ENCODE data around the gene CCDC92B.
"Not testable (repeated sequence)": the region's sequence is repeated elsewhere in the genome, so short reads cannot be mapped to it uniquely, and the experiment has no call there.

Gene CCDC92B

GRCh38 chr17:2700030-2700490 lies 49.4 kb downstream of the CCDC92B start:
- Histone ChIP-seq H3K36me3 (replicated peaks) (peaks cover 56% of the 10 kb centered on the region), H3K4me3 (ENCODE audit: low read depth, low read length) (no peak overlapping the region), H3K27ac (no peak overlapping the region), H3K27me3 (replicated peaks) (no peaks in the 10 kb centered on the region)
- no peak for TF ChIP-seq CTCF (IDR thresholded peaks at IDR 0.05; ENCODE audit: low read depth, low read length, missing control alignments)
- no peak for DNase-seq
- in situ Hi-C loops (cut with HindIII; ENCODE audit: low pct_ligation_motif_present, low sequenced_read_pairs) = no loop called here

DNA sequence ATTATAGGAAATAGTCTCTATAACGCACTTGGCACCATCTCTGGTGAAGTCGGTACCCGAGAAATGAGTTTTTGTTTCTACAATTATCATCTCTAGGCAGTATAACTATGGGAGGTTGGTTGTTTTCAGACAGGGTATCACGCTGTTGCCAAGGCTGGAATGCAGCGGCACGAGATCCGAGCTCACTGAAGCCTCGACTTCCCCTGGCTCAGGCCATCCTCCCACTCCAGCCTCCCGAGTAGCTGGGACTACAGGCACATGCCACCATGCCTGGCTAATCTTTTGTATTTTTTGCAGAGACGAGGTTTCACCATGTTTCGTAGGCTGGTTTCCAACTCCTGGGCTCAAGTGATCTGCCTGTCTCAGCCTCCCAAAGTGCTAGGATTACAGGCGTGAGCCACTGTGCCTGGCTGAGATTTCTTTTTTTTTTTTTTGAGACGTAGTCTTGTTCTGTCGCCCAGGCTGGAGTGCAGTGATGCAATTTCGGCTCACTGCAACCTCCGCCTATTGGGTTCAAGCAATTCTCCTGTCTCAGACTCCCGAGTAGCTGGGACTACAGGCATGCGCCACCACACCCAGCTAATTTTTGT lies 50.1 kb downstream of the CCDC92B start:
- H3K4me3 ChIP-seq (ENCODE audit: low read depth, low read length); in situ Hi-C loops (cut with HindIII; ENCODE audit: low pct_ligation_motif_present, low sequenced_read_pairs); H3K27me3 ChIP-seq (replicated peaks); DNase-seq; H3K27ac ChIP-seq: not testable (repeated sequence)
- H3K36me3 ChIP-seq (replicated peaks) = peaks cover 56% of the 10 kb centered on the region

DNA sequence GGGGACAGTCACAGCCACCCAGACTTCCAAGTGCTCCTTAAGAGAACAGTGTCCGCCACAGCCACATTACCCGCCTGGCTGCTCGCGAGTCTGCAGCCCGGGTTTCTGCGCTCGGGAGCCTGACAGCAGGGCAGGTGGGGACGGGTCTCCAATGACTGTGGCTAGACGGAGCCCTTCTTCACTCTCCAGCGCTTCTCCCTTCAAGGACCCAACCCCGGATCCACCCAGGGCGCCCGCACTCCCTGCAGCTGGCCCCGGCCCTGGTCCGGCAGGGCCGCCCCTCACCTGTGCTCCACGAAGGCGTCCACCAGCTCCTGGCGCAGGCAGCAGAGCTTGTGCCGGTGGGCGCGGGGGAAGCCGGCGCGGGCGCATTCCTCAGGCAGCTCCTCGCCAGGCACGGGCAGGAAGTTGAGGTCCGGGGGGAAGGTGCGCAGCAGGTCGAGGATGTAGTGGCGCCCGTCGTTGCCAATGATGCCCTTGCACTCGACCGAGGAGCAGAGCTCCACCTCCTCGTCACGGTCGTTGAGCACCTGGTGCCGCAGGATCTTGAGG lies 51.8 kb downstream of the CCDC92B start:
- no peak for DNase-seq
- H3K27me3 ChIP-seq (replicated peaks) = no peaks in the 10 kb centered on the region
- TF ChIP-seq CTCF (IDR thresholded peaks at IDR 0.05; ENCODE audit: low read depth, low read length, missing control alignments) = no peak
- H3K36me3 ChIP-seq (replicated peaks) = peaks cover 56% of the 10 kb centered on the region
- in situ Hi-C loops (cut with HindIII; ENCODE audit: low pct_ligation_motif_present, low sequenced_read_pairs) = no loop called here
- H3K4me3 ChIP-seq (ENCODE audit: low read depth, low read length) = no peak overlapping the region
- H3K27ac ChIP-seq = no peak overlapping the region

GRCh38 chr17:2695961-2696760 lies 53.3 kb downstream of the CCDC92B start:
- DNase-seq = no peak
- peaks cover 59% of the 10 kb centered on the region for H3K36me3 ChIP-seq (replicated peaks)
- H3K27ac ChIP-seq = no peak overlapping the region
- H3K27me3 ChIP-seq (replicated peaks) = no peaks in the 10 kb centered on the region
- no peak overlapping the region for H3K4me3 ChIP-seq (ENCODE audit: low read depth, low read length)
- in situ Hi-C loops (cut with HindIII; ENCODE audit: low pct_ligation_motif_present, low sequenced_read_pairs) = no loop called here
- TF ChIP-seq CTCF (IDR thresholded peaks at IDR 0.05; ENCODE audit: low read depth, low read length, missing control alignments) = no peak

- in situ Hi-C loops (cut with HindIII; ENCODE audit: low pct_ligation_motif_present, low sequenced_read_pairs) = no loop called here
- DNase-seq = no peak
- H3K27ac ChIP-seq = no peak overlapping the region
- no peaks in the 10 kb centered on the region for H3K27me3 ChIP-seq (replicated peaks)
- no peak for TF ChIP-seq CTCF (IDR thresholded peaks at IDR 0.05; ENCODE audit: low read depth, low read length, missing control alignments)
- no peak overlapping the region for H3K4me3 ChIP-seq (ENCODE audit: low read depth, low read length)
- H3K36me3 ChIP-seq (replicated peaks) = peaks cover 58% of the 10 kb centered on the region
Observed at GRCh38 chr17:2695243-2695960, 54.0 kb downstream of the CCDC92B start.

All from brain microvascular endothelial cell (primary cell).